Body of pancreas (tissue), 4 donors: ENCODE data around the gene ATXN10. TPM values are rescaled to one million over a fixed set of nuclear protein-coding genes. Genes with fewer than 3 reads are reported as not detected.

Experiments
- ATAC-seq: fragments of 150-250 bp; one replicate; pipeline ENCODE4 v1.9.1; 2016
- DNase-seq, 4 donors: peaks; one replicate each; pipeline ENCODE4 v3.0.0-alpha.2; 2019
- H3K27ac ChIP-seq, 4 donors: fragments of 200-600 bp; sonication (generic); 1 replicate in 3 of 4; 2 replicates in 1 of 4; pipeline versions ENCODE4 v1.5.1 to v1.6.1; 2016 to 2019; ENCODE audit warnings: mild to moderate bottlenecking in 1 of 4, mixed read lengths in 1 of 4, moderate library complexity in 1 of 4
- H3K27me3 ChIP-seq, 2 donors: fragments of 200-600 bp; sonication (generic); one replicate each; pipeline ENCODE4 v1.6.0; 2016; ENCODE audit warnings: mild to moderate bottlenecking in 1 of 2
- H3K36me3 ChIP-seq, 2 donors: fragments of 200-600 bp; sonication (generic); replicated peaks in 1 of 2; 2 replicates each; pipeline ENCODE4 v1.5.1; 2016; ENCODE audit warnings: low read depth in 2 of 2; ENCODE audit not compliant: insufficient read depth in 1 of 2
- H3K4me1 ChIP-seq: fragments of 200-600 bp; sonication (generic); one replicate; pipeline ENCODE4 v1.6.0; 2016
- H3K4me3 ChIP-seq, 2 donors: fragments of 200-600 bp; sonication (generic); 1 replicate in 1 of 2; 2 replicates in 1 of 2; pipeline ENCODE4 v1.5.1; 2016 to 2019
- H3K9me3 ChIP-seq, 3 donors: fragments of 200-600 bp; sonication (generic); 1 replicate in 2 of 3; 2 replicates in 1 of 3; pipeline ENCODE4 v1.5.1; 2016
- CTCF ChIP-seq, 7 experiments: fragments of 450-650 bp in 4 of 7; fragments of 200-600 bp in 3 of 7; sonication (generic) in 3 of 7; IDR thresholded peaks; one replicate each; pipeline ENCODE4 v1.5.1; 2016 to 2019; ENCODE audit warnings: antibody characterized with exemption in 7 of 7
- POLR2A ChIP-seq, 3 donors: fragments of 450-650 bp; IDR thresholded peaks; one replicate each; pipeline ENCODE4 v1.6.1; 2016; ENCODE audit warnings: antibody characterized with exemption in 3 of 3, mild to moderate bottlenecking in 2 of 3
- WGBS, 2 donors: methylation state at CpG; one replicate each; pipeline ENCODE4 v1.1.5; 2017; 5-methylcytosine and 5-hydroxymethylcytosine counted together
- intact Hi-C: fragments of 100-400 bp; cut with DNase I; formaldehyde crosslinking; loops from one replicate; pipeline ENCODE4 v1.15.1; 2023
- total RNA-seq, 2 donors: library from RNA; depleted of rRNA; stranded (reverse); fragments of >200 nt; gene quantifications; one replicate each; pipeline ENCODE4 v1.1.0, GENCODE V29; 2016

The ATXN10 gene
- total RNA-seq, 2 donors from 2014 or later = 61.6 to 69.8 TPM

DNA sequence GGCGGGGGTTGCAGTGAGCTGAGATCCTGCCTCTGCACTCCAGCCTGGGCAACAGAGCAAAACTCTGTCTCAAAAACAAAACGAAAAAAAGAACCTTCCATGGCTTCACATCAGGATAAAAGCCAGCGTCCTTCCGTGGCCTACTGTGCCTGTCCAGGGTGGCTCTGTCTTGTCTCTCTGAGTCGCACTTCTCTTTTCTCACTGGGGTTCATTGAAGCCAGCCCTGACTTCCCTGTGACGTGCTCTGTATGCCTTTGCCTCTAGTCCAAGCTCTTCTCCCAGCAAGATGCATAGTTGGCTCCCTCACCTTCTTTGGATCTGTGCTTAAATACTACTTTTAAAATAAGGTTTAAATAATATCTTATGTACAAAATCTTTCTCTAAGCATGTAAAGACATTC, 11.6 kb downstream of the ATXN10 start:
- peaks cover 44% of the 10 kb centered on the region for H3K4me1 ChIP-seq
- no peak for ATAC-seq

DNA sequence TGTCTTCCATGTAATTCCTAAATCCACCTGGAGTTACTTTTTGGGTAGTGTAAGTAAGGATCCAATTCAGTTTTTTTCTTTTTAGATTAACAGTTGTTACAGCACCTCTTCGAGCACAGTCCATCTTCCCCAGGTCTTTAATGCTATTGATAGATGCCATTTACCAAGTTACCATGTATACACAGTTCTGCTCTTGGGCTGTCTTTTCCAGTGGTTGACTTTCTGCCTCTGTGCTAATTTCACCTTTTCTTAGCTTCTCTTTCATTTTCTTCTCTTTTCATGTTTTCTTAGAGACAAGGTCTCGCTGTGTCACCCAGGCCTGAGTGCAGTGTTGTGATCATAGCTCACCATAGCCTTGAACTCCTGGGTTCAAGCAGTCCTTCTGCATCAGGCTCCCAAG, 12.0 kb downstream of the ATXN10 start:
- Histone ChIP-seq H3K4me1 (peaks cover 49% of the 10 kb centered on the region), H3K27me3 (no peaks in the 10 kb centered on the region), H3K9me3 (no peaks in the 10 kb centered on the region), H3K4me3 (no peak overlapping the region), H3K36me3 (no peaks in the 10 kb centered on the region), H3K27ac (no peak overlapping the region)
- TF ChIP-seq CTCF (IDR thresholded peaks at IDR 0.05) (no peak), POLR2A (IDR thresholded peaks at IDR 0.05) (no peak)
- no peak for ATAC-seq
- intact Hi-C loops = no loop called here
- WGBS, 2 donors = 98% methylated on average over 2 of the region's 2 CpGs
- no peak for DNase-seq

More for the DNA sequence above, 11.6 kb downstream of the ATXN10 start:
- Histone ChIP-seq H3K27me3 (no peaks in the 10 kb centered on the region), H3K9me3 (no peaks in the 10 kb centered on the region), H3K27ac (no peak overlapping the region), H3K4me3 (no peak overlapping the region), H3K36me3 (no peaks in the 10 kb centered on the region)
- intact Hi-C loops = no loop called here
- TF ChIP-seq CTCF (IDR thresholded peaks at IDR 0.05) = no peak
- no peak for TF ChIP-seq POLR2A (IDR thresholded peaks at IDR 0.05)
- 83 to 88% methylated on average over 6 of the region's 6 CpGs for WGBS, 2 donors
- DNase-seq = peak in 1 of 4 donors; percentile 28

DNA sequence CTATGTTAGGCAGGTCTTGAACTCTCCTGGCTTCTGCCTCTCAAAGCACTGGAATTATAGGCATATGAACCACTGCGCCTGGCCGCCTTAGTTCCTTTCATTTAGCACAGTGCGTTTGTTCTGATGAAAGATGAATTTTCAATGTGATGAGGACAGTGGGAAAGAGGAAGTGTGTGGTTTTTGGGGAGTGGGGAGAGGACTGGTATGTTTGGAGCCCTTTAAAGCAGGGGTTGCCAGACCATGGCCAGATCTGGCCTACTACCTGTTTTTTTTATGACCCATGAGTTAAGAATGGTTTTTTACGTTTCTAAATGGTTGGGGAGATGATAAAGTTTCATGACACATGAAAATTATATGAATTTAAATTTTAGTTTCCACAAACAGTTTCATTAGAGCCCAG, 12.5 kb downstream of the ATXN10 start:
- peaks cover 50% of the 10 kb centered on the region for H3K4me1 ChIP-seq
- H3K27ac ChIP-seq = no peak overlapping the region
- H3K9me3 ChIP-seq = no peaks in the 10 kb centered on the region
- no peak overlapping the region for H3K4me3 ChIP-seq
- ATAC-seq (no peak), DNase-seq (peak in 1 of 4 donors; percentile 13)
- intact Hi-C loops = no loop called here
- H3K36me3 ChIP-seq = no peaks in the 10 kb centered on the region
- WGBS, 2 donors = 72 to 76% methylated on average over 4 of the region's 4 CpGs
- H3K27me3 ChIP-seq = no peaks in the 10 kb centered on the region
- no peak for TF ChIP-seq POLR2A (IDR thresholded peaks at IDR 0.05)
- no peak for TF ChIP-seq CTCF (IDR thresholded peaks at IDR 0.05)

DNA sequence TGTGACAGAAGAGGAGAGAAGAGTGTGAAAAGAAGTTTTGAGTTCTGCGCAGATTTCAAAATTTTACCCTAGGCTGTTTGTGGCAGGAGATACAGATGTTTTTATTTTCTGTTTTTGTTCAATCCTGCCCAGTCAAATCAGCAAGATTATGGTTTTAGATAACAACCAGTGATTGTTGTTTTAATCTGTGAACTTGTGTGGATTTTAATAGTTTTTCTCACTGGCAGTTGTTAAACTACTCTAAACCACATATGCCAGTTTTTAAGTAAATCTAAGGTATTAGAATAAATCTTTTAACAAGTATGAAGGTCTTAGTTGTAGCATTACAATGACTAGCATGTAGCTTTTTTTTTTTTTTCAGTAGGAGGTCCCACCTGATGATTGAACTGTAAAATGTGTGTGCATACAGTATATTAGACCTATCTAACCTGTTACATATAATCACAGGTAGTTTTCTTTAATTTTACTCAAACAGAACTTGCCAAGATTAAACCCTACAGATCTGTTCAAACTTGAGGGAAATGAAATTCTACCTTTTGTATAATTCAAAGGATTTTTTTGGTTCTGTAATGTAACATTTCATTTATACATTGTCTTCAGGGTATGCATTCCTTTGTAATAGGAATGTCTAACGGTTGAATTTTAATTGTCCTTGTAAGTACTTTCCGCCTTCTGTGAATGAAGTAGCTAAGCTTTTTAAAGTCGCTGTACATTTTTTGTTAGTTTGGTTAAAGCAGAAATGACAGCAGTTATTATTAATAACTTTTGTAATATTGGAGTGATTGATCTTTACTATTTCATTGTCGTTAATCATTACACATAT, 13.3 kb downstream of the ATXN10 start:
- TF ChIP-seq CTCF (IDR thresholded peaks at IDR 0.05) (no peak), POLR2A (IDR thresholded peaks at IDR 0.05) (no peak)
- no peak overlapping the region for H3K27ac ChIP-seq
- H3K9me3 ChIP-seq = no peaks in the 10 kb centered on the region
- ATAC-seq (no peak), DNase-seq (no peak)
- H3K4me3 ChIP-seq = no peak overlapping the region
- H3K36me3 ChIP-seq = no peaks in the 10 kb centered on the region
- H3K27me3 ChIP-seq = no peaks in the 10 kb centered on the region
- 75 to 78% methylated on average over 5 of the region's 5 CpGs for WGBS, 2 donors
- peaks cover 57% of the 10 kb centered on the region for H3K4me1 ChIP-seq
- intact Hi-C loops = no loop called here

- no peaks in the 10 kb centered on the region for H3K27me3 ChIP-seq
- H3K4me3 ChIP-seq = no peak overlapping the region
- TF ChIP-seq CTCF (IDR thresholded peaks at IDR 0.05) (no peak), POLR2A (IDR thresholded peaks at IDR 0.05) (no peak)
- no peaks in the 10 kb centered on the region for H3K9me3 ChIP-seq
- peaks cover 61% of the 10 kb centered on the region for H3K4me1 ChIP-seq
- intact Hi-C loops = no loop called here
- no peaks in the 10 kb centered on the region for H3K36me3 ChIP-seq
- no peak for DNase-seq
- whole genome bisulfite sequencing, 2 donors = 41 to 51% methylated on average over 2 of the region's 2 CpGs
- no peak for ATAC-seq
- no peak overlapping the region for H3K27ac ChIP-seq
Observed at GRCh38 chr22:45686004-45686403, 14.4 kb downstream of the ATXN10 start.
